ENCODE results near the gene A4GALT.

GRCh38 chr22:42664976-42665831 is 55.5 kb downstream of the A4GALT start:
- TF ChIP-seq CTCF (IDR thresholded peaks at IDR 0.05 in 4 of 5, conservative IDR thresholded peaks at IDR 0.05 in 1 of 5) = no peak
- no peak for TF ChIP-seq POLR2A (IDR thresholded peaks at IDR 0.05)

Data from gastrocnemius medialis (tissue), 4 donors.